Measurements from ENCODE around the gene PIP5K1C.
"Not testable (repeated sequence)": the region's sequence is repeated elsewhere in the genome, so short reads cannot be mapped to it uniquely, and the experiment has no call there.

The PIP5K1C gene

DNA sequence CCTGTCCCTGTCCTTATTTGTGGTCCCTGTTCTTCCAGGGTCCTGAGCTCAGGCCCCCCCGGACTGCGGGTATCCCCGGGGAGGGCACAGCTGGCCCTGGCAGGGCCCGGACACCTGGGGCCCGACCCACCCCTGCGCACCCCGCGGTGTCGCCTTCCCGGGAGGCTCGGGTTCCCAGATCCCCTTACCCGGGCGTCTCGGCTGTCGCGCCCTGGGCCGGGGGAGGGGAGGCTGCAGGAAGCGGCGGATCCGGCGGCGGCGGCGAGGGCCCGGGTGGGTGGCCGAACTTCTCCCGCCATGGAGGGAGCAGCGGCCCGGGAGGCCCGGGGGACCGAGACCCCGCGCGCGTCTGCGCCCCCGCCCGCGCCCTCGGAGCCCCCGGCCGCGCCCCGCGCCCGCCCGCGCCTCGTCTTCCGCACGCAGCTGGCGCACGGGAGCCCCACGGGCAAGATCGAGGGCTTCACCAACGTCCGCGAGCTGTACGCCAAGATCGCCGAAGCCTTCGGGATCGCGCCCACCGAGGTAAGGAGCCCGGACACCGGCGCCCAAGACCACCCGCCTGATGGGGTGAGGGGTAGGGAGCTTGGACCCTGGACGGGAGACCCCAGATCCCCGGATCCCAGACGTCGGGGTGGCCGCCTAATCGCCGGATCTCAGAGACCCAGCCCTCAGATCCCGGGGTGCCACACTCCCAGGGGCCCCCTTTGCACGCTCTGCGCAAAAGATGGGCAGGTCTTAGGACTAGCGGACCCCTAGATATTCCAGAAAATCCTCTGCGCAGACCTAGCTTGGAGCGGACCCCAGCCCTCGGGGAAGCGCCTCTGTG lies 114.8 kb downstream of the PIP5K1C start, which contains the start of gene GIPC3:
GIPC3 (plus strand) TSS at position 178 of the 826 bp plus-strand sequence; CDS start at position 298, 120 bp downstream.
- FAIRE-seq: no peak

DNA sequence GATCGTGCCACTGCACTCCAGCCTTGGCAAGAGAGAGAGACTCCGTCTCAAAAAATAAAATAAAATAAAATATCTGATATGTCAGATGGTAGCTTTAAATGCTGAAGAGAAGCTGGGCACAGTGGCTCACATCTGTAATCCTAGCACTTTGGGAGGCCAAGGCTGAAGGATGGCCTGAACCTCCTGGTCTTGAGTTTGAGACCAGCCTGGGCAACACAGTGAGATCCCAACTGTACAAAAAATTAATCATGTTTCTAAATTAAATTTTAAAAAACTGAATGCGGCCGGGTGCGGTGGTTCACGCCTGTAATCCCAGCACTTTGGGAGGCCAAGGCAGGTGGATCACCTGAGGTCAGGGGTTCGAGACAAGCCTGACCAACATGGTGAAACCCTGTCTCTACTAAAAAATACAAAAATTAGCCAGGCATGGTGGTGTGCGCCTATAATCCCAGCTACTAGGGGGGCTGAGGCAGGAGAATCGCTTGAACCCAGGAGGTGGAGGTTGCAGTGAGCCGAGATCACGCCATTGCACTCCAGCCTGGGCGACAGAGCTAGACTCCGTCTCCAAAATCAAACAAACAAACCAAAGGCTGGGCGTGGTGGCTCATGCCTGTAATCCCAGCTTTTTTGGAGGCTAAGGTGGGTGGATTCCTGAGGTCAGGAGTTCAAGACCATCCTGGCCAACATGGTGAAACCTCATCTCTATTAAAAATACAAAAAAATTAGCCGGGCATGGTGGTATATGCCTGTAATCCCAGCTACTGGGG lies 116.0 kb downstream of the PIP5K1C start:
- FAIRE-seq: not testable (repeated sequence)

DNA sequence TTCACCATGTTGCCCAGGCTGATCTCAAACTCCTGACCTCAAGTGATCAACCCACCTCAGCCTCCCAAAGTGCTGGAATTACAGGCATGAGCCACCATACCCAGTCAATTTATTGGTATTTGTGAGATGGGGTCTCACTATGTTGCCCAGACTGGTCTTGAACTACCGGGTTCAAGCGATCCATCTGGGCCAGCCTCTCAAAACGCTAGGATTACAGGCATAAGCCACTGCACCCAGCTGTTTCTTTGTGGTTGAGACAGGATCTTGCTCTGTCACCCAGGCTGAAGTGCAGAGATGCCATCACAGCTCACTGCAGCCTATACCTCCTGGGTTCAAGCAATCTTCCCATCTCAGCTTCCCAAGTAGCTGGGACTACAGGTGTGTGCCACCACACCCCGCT lies 118.5 kb downstream of the PIP5K1C start:
- not testable (repeated sequence) for FAIRE-seq

All from islet of Langerhans (tissue), 1 donor.